ENCODE data around the gene KLHDC9. TPM values are rescaled to one million over a fixed set of nuclear protein-coding genes. Genes with fewer than 3 reads are reported as not detected.

Gene KLHDC9
- total RNA-seq, 6 experiments from 2014 or later = 1.4 to 6.8 (median 2.9) TPM

- intact Hi-C loops (cut with DNase I) = no loop called here
- peaks cover 0 to 43% (median 19%) of the 10 kb centered on the region in 4 donors for H3K4me1 ChIP-seq
- no peaks in the 10 kb centered on the region for H3K27me3 ChIP-seq
- H3K27ac ChIP-seq = peak overlapping the region; percentile 88 to 95 (median 90)
- no peaks in the 10 kb centered on the region for H3K9me3 ChIP-seq
- ATAC-seq (peak; percentile 16 to 63 (median 53)), DNase-seq (peak; percentile 61 to 87 (median 79))
- 14% methylated on average over 8 of the region's 10 CpGs for WGBS (ENCODE audit: insufficient coverage, low coverage, low lambda C conversion rate, missing lambda C conversion rate)
- H3K36me3 ChIP-seq = peaks cover 0 to 47% (median 33%) of the 10 kb centered on the region in 4 donors
- TF ChIP-seq POLR2A (IDR thresholded peaks at IDR 0.05) (no peak), CTCF (IDR thresholded peaks at IDR 0.05) (peak in 1 of 4 donors; percentile 13)
- H3K4me3 ChIP-seq = peak overlapping the region; percentile 89 to 100 (median 99)
These were observed 21.1 kb downstream of the KLHDC9 start for GRCh38 chr1:161119092-161119903.

- DNase-seq (no peak), ATAC-seq (no peak)
- intact Hi-C loops (cut with DNase I) = no loop called here
- Histone ChIP-seq H3K27me3 (no peaks in the 10 kb centered on the region), H3K9me3 (no peaks in the 10 kb centered on the region), H3K4me3 (no peak overlapping the region), H3K4me1 (peaks cover 0 to 27% (median 13%) of the 10 kb centered on the region in 4 donors), H3K36me3 (peaks cover 0 to 58% (median 40%) of the 10 kb centered on the region in 4 donors), H3K27ac (no peak overlapping the region)
- 68% methylated on average over 3 of the region's 3 CpGs for WGBS (ENCODE audit: insufficient coverage, low coverage, low lambda C conversion rate, missing lambda C conversion rate)
- TF ChIP-seq CTCF (IDR thresholded peaks at IDR 0.05) (no peak), POLR2A (IDR thresholded peaks at IDR 0.05) (no peak)
These were observed 23.0 kb downstream of the KLHDC9 start for GRCh38 chr1:161121042-161121650.

- Histone ChIP-seq H3K4me3 (no peak overlapping the region), H3K27me3 (no peaks in the 10 kb centered on the region), H3K36me3 (peaks cover 0 to 58% (median 40%) of the 10 kb centered on the region in 4 donors), H3K27ac (no peak overlapping the region), H3K4me1 (peaks cover 0 to 20% (median 10%) of the 10 kb centered on the region in 4 donors), H3K9me3 (no peaks in the 10 kb centered on the region)
- 67% methylated on average over 4 of the region's 4 CpGs for WGBS (ENCODE audit: insufficient coverage, low coverage, low lambda C conversion rate, missing lambda C conversion rate)
- DNase-seq = no peak
- ATAC-seq = no peak
- TF ChIP-seq POLR2A (IDR thresholded peaks at IDR 0.05) (no peak), CTCF (IDR thresholded peaks at IDR 0.05) (no peak)
- intact Hi-C loops (cut with DNase I) = no loop called here
These were observed 23.7 kb downstream of the KLHDC9 start for GRCh38 chr1:161121834-161122233.

- DNase-seq (no peak), ATAC-seq (no peak)
- no peaks in the 10 kb centered on the region for H3K27me3 ChIP-seq
- H3K27ac ChIP-seq = no peak overlapping the region
- peaks cover 0 to 20% (median 8%) of the 10 kb centered on the region in 4 donors for H3K4me1 ChIP-seq
- no peaks in the 10 kb centered on the region for H3K9me3 ChIP-seq
- WGBS (ENCODE audit: insufficient coverage, low coverage, low lambda C conversion rate, missing lambda C conversion rate) = 87% methylated on average over 6 of the region's 6 CpGs
- no peak for TF ChIP-seq CTCF (IDR thresholded peaks at IDR 0.05)
- no peak for TF ChIP-seq POLR2A (IDR thresholded peaks at IDR 0.05)
- intact Hi-C loops (cut with DNase I) = no loop called here
- H3K36me3 ChIP-seq = peaks cover 0 to 62% (median 40%) of the 10 kb centered on the region in 4 donors
- H3K4me3 ChIP-seq = no peak overlapping the region
These were observed 24.8 kb downstream of the KLHDC9 start for GRCh38 chr1:161122967-161123366.

Data from right lobe of liver (tissue), 6 donors.